GM23338 (cell line): Measurements from ENCODE around the gene KCNJ16. TPM values are rescaled to one million over a fixed set of nuclear protein-coding genes. Genes with fewer than 3 reads are reported as not detected.

ENCODE experiments used
- ATAC-seq: fragments of 200-7000 bp; cut with Tn5 transposase; 3 replicates; pipeline ENCODE4 v1.9.1; 2020
- DNase-seq: peaks from one replicate; pipeline ENCODE4 v3.0.0-alpha.2; 2015; ENCODE audit warnings: low spot score
- H2AFZ ChIP-seq: fragments of 200-600 bp; sonication (generic); 2 replicates; pipeline ENCODE4 v1.8.0; 2016; ENCODE audit warnings: antibody characterized with exemption, mild to moderate bottlenecking, moderate library complexity
- H3F3A ChIP-seq: fragments of 200-600 bp; sonication (generic); replicated peaks from 2 replicates; pipeline ENCODE4 v1.8.0; 2017; ENCODE audit warnings: antibody characterized with exemption, mixed run types, low read depth
- H3K27ac ChIP-seq: fragments of 200-600 bp; sonication (generic); 2 replicates; pipeline ENCODE4 v1.6.1; 2016; ENCODE audit warnings: low read depth
- H3K27me3 ChIP-seq: fragments of 200-600 bp; sonication (generic); 2 replicates; pipeline ENCODE4 v1.8.0; 2016; ENCODE audit warnings: mild to moderate bottlenecking, mixed run types, moderate library complexity; ENCODE audit not compliant: insufficient read depth
- H3K36me3 ChIP-seq: fragments of 200-600 bp; sonication (generic); 2 replicates; pipeline ENCODE4 v1.8.0; 2016; ENCODE audit warnings: mild to moderate bottlenecking; ENCODE audit not compliant: insufficient read depth
- H3K4me1 ChIP-seq: fragments of 200-600 bp; sonication (generic); 2 replicates; pipeline ENCODE4 v1.8.0; 2016; ENCODE audit warnings: mild to moderate bottlenecking, moderate library complexity; ENCODE audit not compliant: insufficient read depth
- H3K4me2 ChIP-seq: fragments of 200-600 bp; sonication (generic); 2 replicates; pipeline ENCODE4 v1.7.1; 2017; ENCODE audit warnings: mixed run types
- H3K4me3 ChIP-seq: fragments of 200-600 bp; sonication (generic); 2 replicates; pipeline ENCODE4 v1.6.1; 2016; ENCODE audit warnings: mixed run types
- H3K79me2 ChIP-seq: fragments of 200-600 bp; sonication (generic); replicated peaks from 2 replicates; pipeline ENCODE4 v1.8.0; 2017; ENCODE audit warnings: mild to moderate bottlenecking; ENCODE audit not compliant: insufficient read depth
- H3K9me2 ChIP-seq: fragments of 200-600 bp; sonication (generic); 2 replicates; pipeline ENCODE4 v1.8.0; 2017; ENCODE audit not compliant: insufficient read depth
- H4K20me1 ChIP-seq: fragments of 200-600 bp; sonication (generic); replicated peaks from 2 replicates; pipeline ENCODE4 v1.8.0; 2017; ENCODE audit warnings: mild to moderate bottlenecking; ENCODE audit not compliant: insufficient read depth
- H3K27ac Mint-ChIP-seq: 2 replicates; pipeline ENCODE4 v1.8.0; 2020; ENCODE audit warnings: inconsistent platforms, mild to moderate bottlenecking, moderate library complexity, mixed read lengths
- H3K27me3 Mint-ChIP-seq: 3 replicates; pipeline ENCODE4 v1.8.0; 2022; ENCODE audit warnings: low read depth, mild to moderate bottlenecking, moderate library complexity, mixed read lengths, inconsistent platforms; ENCODE audit not compliant: insufficient read depth, poor library complexity
- H3K36me3 Mint-ChIP-seq: 3 replicates; pipeline ENCODE4 v1.8.0; 2021; ENCODE audit warnings: low read depth, mild to moderate bottlenecking, inconsistent platforms, moderate library complexity, mixed read lengths
- H3K4me1 Mint-ChIP-seq: 3 replicates; pipeline ENCODE4 v1.8.0; 2020; ENCODE audit warnings: mild to moderate bottlenecking, inconsistent platforms, mixed read lengths
- H3K4me3 Mint-ChIP-seq: 3 replicates; pipeline ENCODE4 v1.8.0; 2021; ENCODE audit warnings: moderate library complexity, mild to moderate bottlenecking, inconsistent platforms, mixed read lengths
- H3K9me3 Mint-ChIP-seq: 3 replicates; pipeline ENCODE4 v1.8.0; 2020; ENCODE audit warnings: moderate library complexity, mild to moderate bottlenecking, inconsistent platforms, mixed read lengths
- EZH2 ChIP-seq: fragments of 200-600 bp; sonication (generic); IDR thresholded peaks from one replicate; pipeline ENCODE4 v1.8.0; 2017; ENCODE audit warnings: antibody characterized with exemption, mild to moderate bottlenecking, low read depth; ENCODE audit not compliant: unreplicated experiment
- EZH2phosphoT487 ChIP-seq: fragments of 200-600 bp; sonication (generic); IDR thresholded peaks from one replicate; pipeline ENCODE4 v1.8.1; 2018; ENCODE audit warnings: antibody characterized with exemption; ENCODE audit not compliant: unreplicated experiment
- NANOG ChIP-seq: IDR thresholded peaks from 2 replicates; pipeline ENCODE4 v1.6.1; 2016; ENCODE audit warnings: antibody characterized with exemption, borderline replicate concordance
- POLR2AphosphoS5 ChIP-seq: IDR thresholded peaks from 2 replicates; pipeline ENCODE4 v1.6.1; 2016; ENCODE audit warnings: antibody characterized with exemption, low read depth
- ZNF462 ChIP-seq: fragments of 250-450 bp; sonication (Bioruptor Pico); IDR thresholded peaks from 2 replicates; pipeline ENCODE4 v1.5.0; 2020; ENCODE audit warnings: mild to moderate bottlenecking, moderate library complexity
- polyA plus RNA-seq: library from polyadenylated mRNA; unstranded; fragments of >200 nt; fragmentation: Nextera tagmentation; extraction: Ambion mirVana; gene quantifications from 2 replicates; pipeline ENCODE4 v1.2.1, GENCODE V29; 2016
- total RNA-seq: library from RNA; depleted of rRNA; stranded (reverse); fragments of >200 nt; shearing (Covaris generic); gene quantifications from 2 replicates; pipeline ENCODE4 v1.2.3, GENCODE V29; 2014

Gene KCNJ16
- total and polyA plus RNA-seq, 2 experiments from 2014 or later = not detected

GRCh38 chr17:70169709-70170597, 94.9 kb downstream of the KCNJ16 start:
- Histone ChIP-seq H3K27ac (no peak overlapping the region), H3K36me3 (no peaks in the 10 kb centered on the region), H3K4me3 (peak overlapping the region; percentile 72), H3K4me2 (peak overlapping the region; percentile 96), H3F3A (no peaks in the 10 kb centered on the region), H3K4me1 (peaks cover 16% of the 10 kb centered on the region), H2AFZ (peak overlapping the region; percentile 95), H3K9me2 (no peaks in the 10 kb centered on the region), H3K79me2 (peaks cover 11% of the 10 kb centered on the region; the same call in 1 of the 2 replicates), H4K20me1 (0 out of 2 replicates have a peak, but pooled peaks cover 4% of the 10 kb centered on the region), H3K27me3 (peaks cover 41% of the 10 kb centered on the region)
- no peak overlapping the region for H3K27ac Mint-ChIP-seq
- ATAC-seq (peak; percentile 54), DNase-seq (peak; percentile 24)
- no peaks in the 10 kb centered on the region for H3K36me3 Mint-ChIP-seq
- peaks cover 15% of the 10 kb centered on the region for H3K4me1 Mint-ChIP-seq
- peaks cover 14% of the 10 kb centered on the region for H3K27me3 Mint-ChIP-seq
- TF ChIP-seq POLR2AphosphoS5 (no peak), ZNF462 (CRISPR knock-in tag) (no peak), EZH2phosphoT487 (no peak), EZH2 (peak; percentile 21), NANOG (no peak)
- H3K9me3 Mint-ChIP-seq = no peaks in the 10 kb centered on the region
- H3K4me3 Mint-ChIP-seq = peak overlapping the region; percentile 84
